Activated T-cell treated with anti-CD3 and anti-CD28 coated beads, Interleukin-2, amount 50 U/mL, for 4 hours (primary cell): ENCODE data around the gene SLC25A21. TPM values are rescaled to one million over a fixed set of nuclear protein-coding genes. Genes with fewer than 3 reads are reported as not detected.
A peak's percentile ranks its signal among the peaks of the same experiment; 100 is the strongest.

Experiments
- ATAC-seq, 2 donors: fragments of 200-7000 bp; cut with Tn5 transposase; one replicate each; pipeline ENCODE4 v1.10.0; 2021
- DNase-seq: peaks from one replicate; pipeline ENCODE4 v3.0.0-alpha.2; 2020
- H3K27me3 Mint-ChIP-seq: one replicate; pipeline ENCODE4 v1.8.0; 2021; ENCODE audit warnings: low read depth, mixed read lengths
- H3K36me3 Mint-ChIP-seq: one replicate; pipeline ENCODE4 v1.8.0; 2022; ENCODE audit warnings: mixed read lengths; ENCODE audit not compliant: insufficient read depth
- H3K4me1 Mint-ChIP-seq: one replicate; pipeline ENCODE4 v1.8.0; 2021; ENCODE audit warnings: low read depth, mixed read lengths
- H3K4me3 Mint-ChIP-seq: one replicate; pipeline ENCODE4 v1.8.0; 2021; ENCODE audit warnings: mild to moderate bottlenecking, moderate library complexity, mixed read lengths
- H3K9me3 Mint-ChIP-seq: one replicate; pipeline ENCODE4 v1.8.0; 2021; ENCODE audit warnings: mixed read lengths
- total RNA-seq, 3 donors: library from RNA; stranded (reverse); gene quantifications; one replicate each; pipeline ENCODE4 v1.2.1, GENCODE V29; 2021

SLC25A21 gene
- total RNA-seq, 3 donors from 2014 or later: not detected

DNA sequence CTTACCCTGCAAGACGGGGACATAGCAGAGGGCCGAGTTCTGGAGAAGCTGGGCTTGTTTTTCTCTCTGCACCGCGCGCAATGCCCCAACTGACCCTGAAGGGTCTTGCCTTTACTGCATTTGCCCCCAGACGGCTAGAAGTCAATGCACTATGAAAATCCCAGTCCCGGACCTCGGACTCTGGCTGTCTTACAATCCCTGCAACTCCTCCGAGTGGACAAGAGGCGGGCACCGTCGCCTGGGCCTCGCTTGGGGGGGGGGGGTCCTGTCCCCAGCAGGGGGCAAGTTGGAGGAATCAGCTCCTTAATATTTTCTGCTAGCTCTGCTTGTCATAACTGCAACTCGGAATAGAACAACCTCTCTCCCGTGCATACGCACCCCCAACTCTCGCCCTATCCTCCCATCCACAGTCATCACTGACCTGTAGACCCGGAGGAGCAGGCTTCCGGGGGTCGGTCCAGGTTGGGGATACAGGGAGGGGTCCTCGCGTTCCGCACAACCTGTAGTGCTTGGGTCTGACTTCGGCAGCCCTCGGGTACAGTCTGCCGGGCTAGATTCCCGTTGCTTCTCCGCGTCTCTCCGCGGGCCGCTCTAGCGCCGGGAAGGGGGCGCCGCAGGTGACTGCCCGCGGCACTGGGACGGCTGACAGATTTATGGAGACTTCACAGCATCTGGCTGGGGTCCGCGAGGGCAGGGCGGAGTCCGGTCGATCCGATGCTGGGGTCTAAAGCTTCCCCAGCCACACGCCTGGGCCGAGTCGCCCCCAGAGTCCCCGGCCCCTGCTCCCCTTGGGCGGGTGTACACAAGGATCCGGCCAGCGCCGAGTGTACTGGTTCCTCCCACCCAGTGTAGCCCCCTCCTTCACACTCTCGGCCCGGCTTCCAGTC lies 514.0 kb downstream of the SLC25A21 start:
- Mint-ChIP-seq H3K9me3 (no peaks in the 10 kb centered on the region), H3K36me3 (no peaks in the 10 kb centered on the region), H3K27me3 (peaks cover 98% of the 10 kb centered on the region), H3K4me3 (no peak overlapping the region), H3K4me1 (peaks cover 47% of the 10 kb centered on the region)
- ATAC-seq (no peak), DNase-seq (no peak)

- H3K27me3 Mint-ChIP-seq: peaks cover 97% of the 10 kb centered on the region
- ATAC-seq: no peak
- H3K9me3 Mint-ChIP-seq: no peaks in the 10 kb centered on the region
- no peaks in the 10 kb centered on the region for H3K36me3 Mint-ChIP-seq
- H3K4me1 Mint-ChIP-seq: peaks cover 44% of the 10 kb centered on the region
- H3K4me3 Mint-ChIP-seq: no peak overlapping the region
- no peak for DNase-seq
Observed at GRCh38 chr14:36657399-36658122, 514.8 kb downstream of the SLC25A21 start.

GRCh38 chr14:36656687-36657398 lies 515.6 kb downstream of the SLC25A21 start:
- H3K9me3 Mint-ChIP-seq: no peaks in the 10 kb centered on the region
- H3K4me1 Mint-ChIP-seq: peaks cover 37% of the 10 kb centered on the region
- peaks cover 93% of the 10 kb centered on the region for H3K27me3 Mint-ChIP-seq
- H3K4me3 Mint-ChIP-seq: no peak overlapping the region
- no peak for DNase-seq
- no peaks in the 10 kb centered on the region for H3K36me3 Mint-ChIP-seq
- peak in 1 of 2 donors; percentile 2 for ATAC-seq

DNA sequence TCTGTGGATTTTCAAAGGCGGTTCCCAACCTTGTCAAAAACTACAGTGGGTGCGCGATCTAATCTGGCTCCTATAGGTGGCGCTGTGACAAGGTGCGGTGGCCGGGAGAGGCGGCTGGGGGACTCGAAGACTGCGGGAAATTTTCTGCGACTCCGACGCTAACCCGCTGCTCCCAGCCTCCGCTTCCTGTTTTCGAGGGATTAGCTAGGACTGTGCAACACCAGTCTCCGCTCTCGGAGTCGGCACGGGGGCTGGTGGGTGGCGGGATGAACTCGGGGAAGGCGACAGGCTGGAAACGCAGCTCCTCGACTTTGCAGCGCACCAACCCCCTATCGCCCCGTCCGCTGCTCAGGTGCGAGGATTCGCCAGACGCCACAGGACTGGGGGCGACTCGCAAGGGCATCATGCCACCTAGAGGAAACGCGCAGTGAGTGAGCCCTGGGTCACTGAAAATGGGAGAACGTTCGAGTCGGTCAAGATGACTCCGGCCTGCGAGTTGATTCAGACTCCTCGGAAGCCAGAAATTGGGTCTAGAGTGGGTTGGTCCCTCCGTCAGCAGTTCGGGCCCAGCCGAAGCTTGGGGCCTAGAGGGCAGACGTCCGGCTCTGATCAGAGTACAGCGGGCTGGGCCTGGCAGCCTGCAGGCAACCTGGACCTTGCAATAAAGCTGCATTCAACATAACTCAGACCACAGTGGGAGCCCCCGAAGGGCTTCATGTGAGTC lies 516.3 kb downstream of the SLC25A21 start:
- H3K9me3 Mint-ChIP-seq: no peaks in the 10 kb centered on the region
- peaks cover 93% of the 10 kb centered on the region for H3K27me3 Mint-ChIP-seq
- DNase-seq: no peak
- peaks cover 30% of the 10 kb centered on the region for H3K4me1 Mint-ChIP-seq
- no peaks in the 10 kb centered on the region for H3K36me3 Mint-ChIP-seq
- ATAC-seq: peak; percentile 28 to 59
- no peak overlapping the region for H3K4me3 Mint-ChIP-seq

GRCh38 chr14:36655571-36655962 lies 516.8 kb downstream of the SLC25A21 start:
- H3K9me3 Mint-ChIP-seq: no peaks in the 10 kb centered on the region
- no peak overlapping the region for H3K4me3 Mint-ChIP-seq
- no peak for ATAC-seq
- no peak for DNase-seq
- peaks cover 30% of the 10 kb centered on the region for H3K4me1 Mint-ChIP-seq
- H3K27me3 Mint-ChIP-seq: peaks cover 92% of the 10 kb centered on the region
- no peaks in the 10 kb centered on the region for H3K36me3 Mint-ChIP-seq

GRCh38 chr14:36654794-36655381 lies 517.5 kb downstream of the SLC25A21 start:
- no peak for ATAC-seq
- H3K27me3 Mint-ChIP-seq: peaks cover 92% of the 10 kb centered on the region
- peaks cover 30% of the 10 kb centered on the region for H3K4me1 Mint-ChIP-seq
- H3K4me3 Mint-ChIP-seq: no peak overlapping the region
- no peaks in the 10 kb centered on the region for H3K9me3 Mint-ChIP-seq
- DNase-seq: no peak
- H3K36me3 Mint-ChIP-seq: no peaks in the 10 kb centered on the region

DNA sequence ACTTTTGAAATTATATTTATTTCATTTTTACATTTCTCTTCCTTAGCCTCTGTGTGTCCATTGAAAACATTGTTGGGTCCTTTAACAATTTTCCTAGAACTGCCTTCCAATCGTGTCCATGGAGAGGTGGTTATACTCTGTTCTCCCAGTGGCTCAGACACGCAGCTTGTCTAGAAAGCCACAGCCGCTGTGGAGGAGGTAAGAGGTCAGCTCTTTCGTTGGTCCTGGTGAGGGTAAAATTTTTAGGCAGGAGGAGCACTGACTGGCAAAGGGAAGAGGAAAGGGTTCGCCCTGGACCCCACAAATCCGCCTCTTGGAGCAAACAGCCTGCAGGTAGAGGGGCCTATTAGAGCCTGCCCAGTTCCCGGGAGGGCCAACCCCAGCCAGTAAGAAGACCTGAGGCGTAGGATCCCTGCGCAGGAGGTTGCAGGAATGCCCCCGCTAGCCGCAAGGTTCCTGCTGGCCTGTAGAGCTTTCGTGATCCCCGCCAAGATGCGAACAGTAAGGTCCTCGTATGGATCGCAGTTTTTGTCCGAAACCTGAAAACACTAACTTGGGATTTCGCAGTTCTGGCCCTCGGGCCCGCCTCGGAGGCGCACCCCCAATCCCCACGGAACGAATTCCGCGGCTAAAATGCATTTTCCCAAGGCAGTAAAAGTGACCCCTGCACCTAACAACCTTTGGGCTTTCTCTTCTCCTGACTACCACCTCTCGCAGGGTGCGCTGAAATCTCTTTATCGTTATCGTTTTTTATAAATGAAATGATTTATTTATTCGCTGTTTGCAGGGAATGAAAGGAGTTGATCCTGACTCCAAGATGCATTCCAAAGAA lies 518.2 kb downstream of the SLC25A21 start:
- Mint-ChIP-seq H3K36me3 (no peaks in the 10 kb centered on the region), H3K4me3 (no peak overlapping the region), H3K9me3 (no peaks in the 10 kb centered on the region), H3K27me3 (peaks cover 88% of the 10 kb centered on the region), H3K4me1 (peaks cover 27% of the 10 kb centered on the region)
- ATAC-seq (no peak), DNase-seq (no peak)

DNA sequence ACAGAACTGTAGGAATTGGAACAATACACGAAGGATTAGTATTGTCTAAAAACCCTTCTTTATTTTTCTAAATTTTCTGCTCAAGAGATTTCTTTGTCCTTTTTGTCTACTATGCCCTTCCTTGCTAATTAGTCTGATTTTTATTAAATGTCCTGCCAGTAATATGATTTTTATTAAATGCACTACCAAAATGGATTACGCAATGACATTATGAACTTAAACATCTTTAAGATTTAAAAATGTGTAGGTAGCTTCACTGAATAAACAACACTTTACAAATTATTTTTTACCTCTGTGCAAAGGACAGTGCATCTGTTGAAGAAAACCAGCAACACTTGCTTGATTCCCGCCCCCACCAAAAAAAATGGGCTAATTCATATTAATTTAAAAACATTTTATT lies 519.0 kb downstream of the SLC25A21 start:
- H3K4me3 Mint-ChIP-seq: no peak overlapping the region
- no peaks in the 10 kb centered on the region for H3K36me3 Mint-ChIP-seq
- H3K9me3 Mint-ChIP-seq: no peaks in the 10 kb centered on the region
- H3K4me1 Mint-ChIP-seq: peaks cover 25% of the 10 kb centered on the region
- ATAC-seq (no peak), DNase-seq (no peak)
- H3K27me3 Mint-ChIP-seq: peaks cover 84% of the 10 kb centered on the region

DNA sequence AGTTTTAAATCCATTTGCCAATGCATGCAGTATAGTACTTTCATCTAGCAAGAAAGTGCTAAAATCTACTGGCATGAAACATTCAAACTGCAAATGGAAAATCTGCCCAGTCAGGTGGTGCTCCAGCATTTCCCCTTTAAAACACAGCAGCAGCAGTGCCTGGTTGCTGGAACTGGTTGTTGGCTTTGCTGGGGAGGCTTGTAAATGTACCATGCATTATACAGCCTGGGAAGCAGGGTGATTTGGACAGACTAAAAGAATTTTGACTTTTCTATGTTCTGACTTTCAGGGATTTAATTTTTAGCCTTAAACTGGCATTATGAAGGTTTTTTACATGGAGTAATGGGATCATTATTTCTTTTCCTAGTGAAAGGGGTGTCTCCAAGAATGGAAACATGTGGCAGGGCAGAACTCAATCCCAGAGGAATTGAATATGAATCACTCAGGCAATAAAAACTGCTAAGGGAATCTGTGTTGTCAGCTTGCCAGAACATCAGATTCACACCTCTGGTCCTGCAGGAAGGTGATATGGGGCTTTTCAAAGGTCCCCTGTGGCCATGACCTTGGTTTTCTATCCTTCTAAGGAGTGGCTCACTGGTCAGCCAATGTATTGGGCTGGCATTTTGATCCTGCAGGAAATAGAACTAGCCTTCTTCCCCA lies 519.7 kb downstream of the SLC25A21 start:
- H3K9me3 Mint-ChIP-seq: no peaks in the 10 kb centered on the region
- H3K27me3 Mint-ChIP-seq: peaks cover 84% of the 10 kb centered on the region
- H3K4me1 Mint-ChIP-seq: peaks cover 27% of the 10 kb centered on the region
- DNase-seq: no peak
- ATAC-seq: no peak
- no peak overlapping the region for H3K4me3 Mint-ChIP-seq
- no peaks in the 10 kb centered on the region for H3K36me3 Mint-ChIP-seq

GRCh38 chr14:36649872-36650650 lies 522.3 kb downstream of the SLC25A21 start:
- Mint-ChIP-seq H3K36me3 (no peaks in the 10 kb centered on the region), H3K4me3 (no peak overlapping the region), H3K9me3 (no peaks in the 10 kb centered on the region), H3K27me3 (peaks cover 75% of the 10 kb centered on the region), H3K4me1 (peaks cover 6% of the 10 kb centered on the region)
- DNase-seq (no peak), ATAC-seq (no peak)

DNA sequence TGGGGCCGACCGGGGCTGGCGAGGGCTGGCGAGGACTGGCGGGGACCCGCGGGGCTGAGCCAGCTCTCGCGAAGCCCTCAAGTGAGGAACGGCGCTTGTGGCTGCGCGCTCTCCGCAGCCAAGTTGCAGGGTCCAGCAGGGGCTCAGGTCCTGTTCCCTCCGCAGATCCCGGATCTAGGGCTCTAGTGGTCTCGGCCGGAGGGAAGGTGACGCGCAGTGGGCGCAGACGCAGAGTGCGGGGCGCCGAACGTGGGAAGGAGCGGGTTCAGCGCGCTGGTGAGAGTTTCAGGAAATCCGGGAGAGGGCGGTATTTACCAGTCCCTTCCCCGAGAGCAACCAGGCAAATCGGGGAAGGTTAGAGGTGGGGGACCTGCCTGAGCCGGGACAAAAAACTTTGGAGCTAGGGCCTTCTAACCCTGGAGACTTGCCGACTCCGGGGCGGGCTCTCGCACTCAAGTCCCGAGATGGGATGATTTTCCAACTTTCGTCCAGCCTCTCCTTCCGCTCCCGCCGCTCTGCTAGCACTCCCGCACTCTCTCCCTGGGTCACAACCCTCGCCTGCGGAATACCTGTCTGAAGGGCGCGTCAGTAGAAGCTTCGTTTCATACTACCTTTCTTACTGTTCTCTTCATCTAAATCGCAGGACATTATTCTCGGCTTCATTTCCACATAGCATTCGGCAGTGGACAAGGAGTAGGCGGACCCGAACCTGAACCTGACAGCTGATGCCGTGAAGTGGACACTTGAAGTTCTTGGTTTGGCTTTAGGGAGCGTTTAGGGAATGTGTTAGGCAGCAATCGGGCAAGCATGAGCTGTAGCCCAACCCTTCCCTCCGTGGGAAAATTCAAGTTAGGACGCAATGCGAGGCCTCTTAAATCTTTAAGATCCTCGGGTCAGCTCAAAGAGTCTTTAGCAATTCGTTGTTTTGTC lies 524.3 kb downstream of the SLC25A21 start:
- Mint-ChIP-seq H3K27me3 (peaks cover 61% of the 10 kb centered on the region), H3K4me1 (peaks cover 3% of the 10 kb centered on the region), H3K9me3 (no peaks in the 10 kb centered on the region), H3K4me3 (no peak overlapping the region), H3K36me3 (no peaks in the 10 kb centered on the region)
- ATAC-seq (peak in 1 of 2 donors; percentile 21), DNase-seq (no peak)
